Posterior cingulate gyrus (tissue), 11 donors: ENCODE data around the gene FAM234B.
A peak's percentile ranks its signal among the peaks of the same experiment; 100 is the strongest.

Source experiments
- DNase-seq, 10 donors: peaks; one replicate each; pipeline versions ENCODE4 v3.0.0 to v3.0.0-alpha.2; 2020 to 2021; ENCODE audit warnings: mixed read lengths in 3 of 10
- intact Hi-C: fragments of 100-400 bp; cut with DNase I; formaldehyde crosslinking; loops from one replicate; pipeline ENCODE4 v1.15.1; 2023

Gene FAM234B

GRCh38 chr12:13044002-13044905 is at the start of gene FAM234B:
Gene FAM234B (plus strand): TSS chr12:13044381. CDS start chr12:13044404, 23 bp downstream.
- peak; percentile 71 to 98 (median 84) for DNase-seq
- intact Hi-C loops, result loop anchor here (5.0 kb wide), 1 partner anchor 42 kb away; the partner anchor contains the start of gene HEBP1

- intact Hi-C loops, result loop anchor here (10.0 kb wide), 1 partner anchor 180 kb away; the partner anchor contains the start of gene DDX47
- DNase-seq, result no peak
Observed at GRCh38 chr12:12995088-12995487, 49.1 kb upstream of the FAM234B start.

- DNase-seq, result no peak
- intact Hi-C loops, result loop anchor here (10.0 kb wide), 1 partner anchor 181 kb away; the partner anchor contains the start of gene DDX47
Observed at GRCh38 chr12:12996209-12996608, 48.0 kb upstream of the FAM234B start.

- intact Hi-C loops, result loop anchor here (10.0 kb wide), 1 partner anchor 182 kb away; the partner anchor contains the start of gene DDX47
- no peak for DNase-seq
Observed at GRCh38 chr12:12997156-12997555, 47.0 kb upstream of the FAM234B start.

GRCh38 chr12:12997734-12998133 is 46.4 kb upstream of the FAM234B start:
- peak in 1 of 10 donors; percentile 21 for DNase-seq
- intact Hi-C loops, result loop anchor here (10.0 kb wide), 1 partner anchor 183 kb away; the partner anchor contains the start of gene DDX47

- no peak for DNase-seq
- intact Hi-C loops, result loop anchor here (10.0 kb wide), 1 partner anchor 183 kb away; the partner anchor contains the start of gene DDX47
Observed at GRCh38 chr12:12998248-12998647, 45.9 kb upstream of the FAM234B start.

GRCh38 chr12:12999271-12999958 is 44.8 kb upstream of the FAM234B start:
- DNase-seq, result peak in 2 of 10 donors; percentile 24 to 32
- intact Hi-C loops, result loop anchor here (10.0 kb wide), 1 partner anchor 185 kb away; the partner anchor contains the start of gene DDX47

- DNase-seq, result peak; percentile 95 to 100 (median 97)
- intact Hi-C loops, result loop anchor here (5.0 to 10.0 kb wide), 3 partner anchors 42 to 185 kb away; partner anchors contain the start of genes DDX47 and FAM234B
Observed at GRCh38 chr12:12999959-13000615, 44.1 kb upstream of the FAM234B start, which contains the start of gene HEBP1. Gene HEBP1 (minus strand): TSS chr12:13000265. CDS start chr12:13000114, 151 bp downstream.

GRCh38 chr12:13000616-13000924 is 43.6 kb upstream of the FAM234B start:
- peak in 2 of 10 donors; percentile 35 to 51 for DNase-seq
- intact Hi-C loops, result loop anchor here (5.0 kb wide), 2 partner anchors 42 to 97 kb away; partner anchors contain the start of gene FAM234B

- intact Hi-C loops, result loop anchor here (5.0 kb wide), 2 partner anchors 41 to 96 kb away; partner anchors contain the start of gene FAM234B
- peak in 9 of 10 donors; percentile 21 to 92 (median 50) for DNase-seq
Observed at GRCh38 chr12:13000925-13001774, 43.0 kb upstream of the FAM234B start.

- intact Hi-C loops, result loop anchor here (5.0 kb wide), 2 partner anchors 41 to 96 kb away; partner anchors contain the start of gene FAM234B
- no peak for DNase-seq
Observed at GRCh38 chr12:13001775-13002040, 42.5 kb upstream of the FAM234B start.

GRCh38 chr12:13002301-13003097 is 41.7 kb upstream of the FAM234B start:
- intact Hi-C loops, result loop anchor here (5.0 kb wide), 2 partner anchors 40 to 95 kb away; partner anchors contain the start of gene FAM234B
- peak in 1 of 10 donors; percentile 37 for DNase-seq

GRCh38 chr12:13004361-13004760 is 39.8 kb upstream of the FAM234B start:
- no peak for DNase-seq
- intact Hi-C loops, result loop anchor here (5.0 kb wide), 2 partner anchors 38 to 93 kb away; partner anchors contain the start of gene FAM234B

- peak in 1 of 10 donors; percentile 15 for DNase-seq
- intact Hi-C loops, result loop anchor here (5.0 kb wide), 2 partner anchors 37 to 92 kb away; partner anchors contain the start of gene FAM234B
Observed at GRCh38 chr12:13004986-13005385, 39.2 kb upstream of the FAM234B start.

GRCh38 chr12:13005649-13006048 is 38.5 kb upstream of the FAM234B start:
- DNase-seq, result no peak
- intact Hi-C loops, result no loop called here

- DNase-seq, result no peak
- intact Hi-C loops, result no loop called here
Observed at GRCh38 chr12:13007496-13008233, 36.5 kb upstream of the FAM234B start.

GRCh38 chr12:13008741-13009380 is 35.3 kb upstream of the FAM234B start:
- intact Hi-C loops, result no loop called here
- DNase-seq, result no peak
